ENCODE results near the gene C11orf91.

C11orf91 gene

DNA sequence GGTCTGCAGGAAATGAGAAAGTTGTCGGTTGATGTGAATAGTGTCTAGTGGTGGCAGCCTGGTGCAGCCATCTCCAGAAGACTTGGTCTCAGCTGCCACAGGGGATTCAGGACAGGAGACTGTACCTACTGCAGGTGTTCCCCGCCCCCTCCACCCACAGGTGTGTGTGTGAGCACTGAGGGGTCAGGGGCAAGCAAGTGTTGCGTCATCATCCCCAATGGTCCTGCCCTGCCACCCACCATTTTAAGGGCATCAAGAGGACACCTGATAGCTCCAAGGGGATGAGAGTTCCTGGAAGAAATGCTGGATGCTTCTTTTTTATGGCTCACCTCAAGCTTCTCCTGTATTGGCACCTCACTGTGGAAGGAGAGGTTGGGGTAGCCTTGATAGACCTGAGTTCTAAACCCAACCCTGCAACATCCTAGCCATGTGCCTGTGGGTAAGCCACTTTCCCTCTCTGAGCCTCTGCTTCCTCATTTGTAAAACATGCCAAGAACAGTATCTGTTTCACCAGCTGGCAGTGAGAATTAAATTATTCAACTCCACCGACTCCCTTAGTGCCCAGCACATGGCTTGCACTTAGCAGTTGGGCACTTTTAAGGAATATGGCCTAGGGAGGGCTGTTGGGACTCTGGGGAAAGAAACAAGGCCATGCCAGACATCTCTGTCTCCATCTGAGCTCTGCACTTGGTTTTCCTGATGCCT is 6.1 kb downstream of the C11orf91 start:
- Histone ChIP-seq H3K36me3 (ENCODE audit: low read length) (no peaks in the 10 kb centered on the region), H3K9me3 (ENCODE audit: insufficient read depth, low read length) (no peaks in the 10 kb centered on the region), H2AFZ (ENCODE audit: low read depth, low read length, severe bottlenecking) (no peak overlapping the region), H3K4me3 (ENCODE audit: insufficient read depth, low read length, poor library complexity, severe bottlenecking) (no peak overlapping the region), H3K79me2 (ENCODE audit: insufficient read depth, low read length) (no peaks in the 10 kb centered on the region), H3K4me2 (ENCODE audit: low read depth, low read length, poor library complexity, severe bottlenecking) (no peak overlapping the region), H4K20me1 (ENCODE audit: low read depth, low read length) (no peaks in the 10 kb centered on the region), H3K27ac (ENCODE audit: low read depth, low read length) (no peak overlapping the region), H3K9ac (ENCODE audit: low read length) (no peak overlapping the region), H3K9me2 (replicated peaks; ENCODE audit: insufficient read depth, low read length) (no peaks in the 10 kb centered on the region), H3F3A (ENCODE audit: insufficient read depth) (no peaks in the 10 kb centered on the region), H3K27me3 (ENCODE audit: low read length) (no peaks in the 10 kb centered on the region)
- TF ChIP-seq EZH2phosphoT487 (conservative IDR thresholded peaks at IDR 0.05; ENCODE audit: low read length) (no peak), CTCF (IDR thresholded peaks at IDR 0.05; ENCODE audit: insufficient read depth, low read length, poor library complexity, severe bottlenecking) (no peak)

DNA sequence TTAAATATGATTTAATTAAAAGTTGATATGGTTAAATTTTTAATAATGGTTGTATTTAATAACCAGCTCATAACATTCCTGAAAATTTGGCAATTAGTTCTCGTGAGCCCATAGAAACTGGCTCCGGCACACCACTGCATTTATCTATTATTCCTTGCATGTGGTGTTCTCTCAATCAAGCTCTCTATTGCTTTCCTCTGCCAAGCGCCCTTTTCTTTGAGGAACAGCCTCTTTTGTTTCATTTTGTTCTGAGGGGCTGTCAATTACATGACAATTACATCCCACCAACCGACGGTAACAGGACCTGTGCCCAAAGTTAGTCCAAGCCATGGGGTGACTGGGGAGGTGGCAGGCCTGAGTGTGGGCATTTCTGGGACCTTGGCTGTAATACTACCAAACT is 8.1 kb downstream of the C11orf91 start:
- Histone ChIP-seq H3K9ac (ENCODE audit: low read length) (no peak overlapping the region), H3K79me2 (ENCODE audit: insufficient read depth, low read length) (no peaks in the 10 kb centered on the region), H3K9me2 (replicated peaks; ENCODE audit: insufficient read depth, low read length) (no peaks in the 10 kb centered on the region), H3K9me3 (ENCODE audit: insufficient read depth, low read length) (no peaks in the 10 kb centered on the region), H3K36me3 (ENCODE audit: low read length) (no peaks in the 10 kb centered on the region), H2AFZ (ENCODE audit: low read depth, low read length, severe bottlenecking) (no peak overlapping the region), H3K4me3 (ENCODE audit: insufficient read depth, low read length, poor library complexity, severe bottlenecking) (no peak overlapping the region), H3K27me3 (ENCODE audit: low read length) (no peaks in the 10 kb centered on the region), H3K27ac (ENCODE audit: low read depth, low read length) (no peak overlapping the region), H3K4me2 (ENCODE audit: low read depth, low read length, poor library complexity, severe bottlenecking) (no peak overlapping the region), H4K20me1 (ENCODE audit: low read depth, low read length) (no peaks in the 10 kb centered on the region), H3F3A (ENCODE audit: insufficient read depth) (no peaks in the 10 kb centered on the region)
- TF ChIP-seq CTCF (IDR thresholded peaks at IDR 0.05; ENCODE audit: insufficient read depth, low read length, poor library complexity, severe bottlenecking) (no peak), EZH2phosphoT487 (conservative IDR thresholded peaks at IDR 0.05; ENCODE audit: low read length) (no peak)

DNA sequence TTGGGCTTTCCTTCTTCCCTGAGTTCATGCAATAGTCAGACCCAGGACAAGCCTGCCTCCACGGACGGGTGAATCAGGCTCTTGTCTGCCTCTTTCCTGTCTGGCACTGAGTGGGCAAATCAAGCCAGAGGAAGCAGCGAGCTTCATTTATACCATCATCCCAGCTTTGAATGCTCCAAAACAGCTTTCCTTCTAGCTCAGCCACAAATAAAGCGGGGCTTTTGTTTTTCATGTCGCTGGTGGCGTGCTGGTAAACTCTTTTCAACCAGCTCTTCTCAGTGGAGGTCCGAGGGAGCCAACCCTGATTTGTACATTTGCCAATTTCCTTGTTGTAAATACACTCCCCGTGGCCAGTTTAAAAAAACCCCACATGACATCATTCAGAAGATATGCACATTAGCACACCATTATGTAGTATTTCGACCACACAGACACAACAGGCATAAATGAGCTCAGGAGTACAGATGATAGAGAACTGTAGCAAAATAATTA is 8.6 kb downstream of the C11orf91 start:
- H3K9ac ChIP-seq (ENCODE audit: low read length) = no peak overlapping the region
- H4K20me1 ChIP-seq (ENCODE audit: low read depth, low read length) = no peaks in the 10 kb centered on the region
- H3K27ac ChIP-seq (ENCODE audit: low read depth, low read length) = no peak overlapping the region
- TF ChIP-seq EZH2phosphoT487 (conservative IDR thresholded peaks at IDR 0.05; ENCODE audit: low read length) (no peak), CTCF (IDR thresholded peaks at IDR 0.05; ENCODE audit: insufficient read depth, low read length, poor library complexity, severe bottlenecking) (no peak)
- no peaks in the 10 kb centered on the region for H3K27me3 ChIP-seq (ENCODE audit: low read length)
- H2AFZ ChIP-seq (ENCODE audit: low read depth, low read length, severe bottlenecking) = no peak overlapping the region
- no peaks in the 10 kb centered on the region for H3K9me2 ChIP-seq (replicated peaks; ENCODE audit: insufficient read depth, low read length)
- H3K4me3 ChIP-seq (ENCODE audit: insufficient read depth, low read length, poor library complexity, severe bottlenecking) = no peak overlapping the region
- H3F3A ChIP-seq (ENCODE audit: insufficient read depth) = no peaks in the 10 kb centered on the region
- H3K79me2 ChIP-seq (ENCODE audit: insufficient read depth, low read length) = no peaks in the 10 kb centered on the region
- no peaks in the 10 kb centered on the region for H3K9me3 ChIP-seq (ENCODE audit: insufficient read depth, low read length)
- H3K36me3 ChIP-seq (ENCODE audit: low read length) = no peaks in the 10 kb centered on the region
- no peak overlapping the region for H3K4me2 ChIP-seq (ENCODE audit: low read depth, low read length, poor library complexity, severe bottlenecking)

All from SU-DHL-6 (cell line).